Upper lobe of right lung (tissue), 1 donor: ENCODE measurements around the gene COL18A1. TPM values are rescaled to one million over a fixed set of nuclear protein-coding genes. Genes with fewer than 3 reads are reported as not detected.

Experiments used
- ATAC-seq: fragments of 200-7000 bp; cut with Tn5 transposase; one replicate; pipeline ENCODE4 v1.9.1; 2020; ENCODE audit warnings: mild to moderate bottlenecking, moderate library complexity
- DNase-seq: peaks from one replicate; pipeline ENCODE4 v3.0.0-alpha.2; 2020
- H3K27ac ChIP-seq: fragments of 200-600 bp; one replicate; pipeline ENCODE4 v1.8.0; 2022
- H3K27me3 ChIP-seq: fragments of 200-600 bp; one replicate; pipeline ENCODE4 v1.8.0; 2022; ENCODE audit warnings: mild to moderate bottlenecking
- H3K36me3 ChIP-seq: fragments of 200-600 bp; one replicate; pipeline ENCODE4 v1.8.0; 2022
- H3K4me1 ChIP-seq: fragments of 200-600 bp; one replicate; pipeline ENCODE4 v1.8.0; 2022
- H3K4me3 ChIP-seq: fragments of 200-600 bp; one replicate; pipeline ENCODE4 v1.8.0; 2022; ENCODE audit warnings: mild to moderate bottlenecking
- H3K9me3 ChIP-seq: fragments of 200-600 bp; one replicate; pipeline ENCODE4 v1.8.0; 2022
- CTCF ChIP-seq: fragments of 200-600 bp; IDR thresholded peaks from one replicate; pipeline ENCODE4 v1.8.0; 2022; ENCODE audit warnings: antibody characterized with exemption
- intact Hi-C: fragments of 100-400 bp; cut with DNase I; formaldehyde crosslinking; loops from one replicate; pipeline ENCODE4 v1.11.0; 2022
- total RNA-seq: library from RNA; stranded (reverse); fragmentation: NEBNext Ultra II Directional; extraction: Animal tissue kit (Norgen Biotek cat#: 25700); gene quantifications from one replicate; pipeline ENCODE4 v1.2.1, GENCODE V29; 2021
- donor health status: DM: no; HTN: yes; CAD: no; lungs with severe emphysema.

Gene COL18A1
- total RNA-seq, 1 donor from 2014 or later = 60.4 TPM

- H3K27ac ChIP-seq = peak overlapping the region; percentile 58
- no peaks in the 10 kb centered on the region for H3K27me3 ChIP-seq
- intact Hi-C loops = no loop called here
- H3K4me3 ChIP-seq = no peak overlapping the region
- H3K36me3 ChIP-seq = peaks cover 8% of the 10 kb centered on the region
- no peak for TF ChIP-seq CTCF
- DNase-seq (no peak), ATAC-seq (no peak)
- peaks cover 12% of the 10 kb centered on the region for H3K4me1 ChIP-seq
- H3K9me3 ChIP-seq = no peaks in the 10 kb centered on the region
These were observed 74.1 kb downstream of the COL18A1 start for GRCh38 chr21:45478816-45479669.

GRCh38 chr21:45479691-45480675, 75.0 kb downstream of the COL18A1 start:
- intact Hi-C loops = no loop called here
- DNase-seq = no peak
- H3K36me3 ChIP-seq = peaks cover 4% of the 10 kb centered on the region
- H3K4me1 ChIP-seq = peaks cover 12% of the 10 kb centered on the region
- H3K27me3 ChIP-seq = no peaks in the 10 kb centered on the region
- H3K27ac ChIP-seq = no peak overlapping the region
- no peaks in the 10 kb centered on the region for H3K9me3 ChIP-seq
- no peak overlapping the region for H3K4me3 ChIP-seq
- TF ChIP-seq CTCF = no peak
- no peak for ATAC-seq

- no peak for TF ChIP-seq CTCF
- Histone ChIP-seq H3K27ac (no peak overlapping the region), H3K4me3 (no peak overlapping the region), H3K4me1 (peaks cover 12% of the 10 kb centered on the region), H3K9me3 (no peaks in the 10 kb centered on the region), H3K27me3 (no peaks in the 10 kb centered on the region), H3K36me3 (peaks cover 4% of the 10 kb centered on the region)
- ATAC-seq (no peak), DNase-seq (no peak)
- intact Hi-C loops = no loop called here
These were observed 75.9 kb downstream of the COL18A1 start for GRCh38 chr21:45480701-45481500.

- ATAC-seq (no peak), DNase-seq (no peak)
- Histone ChIP-seq H3K27me3 (no peaks in the 10 kb centered on the region), H3K4me3 (no peak overlapping the region), H3K36me3 (peaks cover 4% of the 10 kb centered on the region), H3K27ac (no peak overlapping the region), H3K9me3 (no peaks in the 10 kb centered on the region), H3K4me1 (peaks cover 12% of the 10 kb centered on the region)
- no peak for TF ChIP-seq CTCF
- intact Hi-C loops = no loop called here
These were observed 76.6 kb downstream of the COL18A1 start for GRCh38 chr21:45481566-45481965.
